ENCODE results near the gene SLC25A44. TPM values are rescaled to one million over a fixed set of nuclear protein-coding genes. Genes with fewer than 3 reads are reported as not detected.
"Not testable (repeated sequence)": the region's sequence is repeated elsewhere in the genome, so short reads cannot be mapped to it uniquely, and the experiment has no call there.

The SLC25A44 gene
- polyA plus RNA-seq, 3 donors: 28.4 to 38.0 (median 29.6) TPM

GRCh38 chr1:156160000-156160742 lies 33.7 kb upstream of the SLC25A44 start:
- DNase-seq: no peak

GRCh38 chr1:156160743-156161171 lies 33.1 kb upstream of the SLC25A44 start:
- DNase-seq: peak; percentile 84

- DNase-seq: no peak
Observed at GRCh38 chr1:156162430-156163037, 31.4 kb upstream of the SLC25A44 start.

GRCh38 chr1:156163712-156164111 lies 30.2 kb upstream of the SLC25A44 start:
- DNase-seq: no peak

GRCh38 chr1:156164125-156164831 lies 29.6 kb upstream of the SLC25A44 start:
- DNase-seq: no peak

- DNase-seq: no peak
Observed at GRCh38 chr1:156165083-156165482, 28.8 kb upstream of the SLC25A44 start.

GRCh38 chr1:156167536-156167935 lies 26.4 kb upstream of the SLC25A44 start:
- no peak for DNase-seq

GRCh38 chr1:156172696-156173470 lies 21.0 kb upstream of the SLC25A44 start:
- no peak for DNase-seq

GRCh38 chr1:156176610-156177210 lies 17.2 kb upstream of the SLC25A44 start:
- no peak for DNase-seq

GRCh38 chr1:156177919-156178654 lies 15.8 kb upstream of the SLC25A44 start:
- no peak for DNase-seq

GRCh38 chr1:156180471-156180870 lies 13.4 kb upstream of the SLC25A44 start:
- DNase-seq: no peak

GRCh38 chr1:156181391-156181924 lies 12.4 kb upstream of the SLC25A44 start:
- DNase-seq: not testable (repeated sequence)

- DNase-seq: not testable (repeated sequence)
Observed at GRCh38 chr1:156182010-156182779, 11.7 kb upstream of the SLC25A44 start.

- not testable (repeated sequence) for DNase-seq
Observed at GRCh38 chr1:156186347-156187177, 7.3 kb upstream of the SLC25A44 start.

GRCh38 chr1:156190265-156190664 lies 3.6 kb upstream of the SLC25A44 start:
- not testable (repeated sequence) for DNase-seq

- no peak for DNase-seq
Observed at GRCh38 chr1:156191292-156191964, 2.5 kb upstream of the SLC25A44 start.

GRCh38 chr1:156193208-156193487 lies 756 bp upstream of the SLC25A44 start:
- DNase-seq: no peak

- no peak for DNase-seq
Observed at GRCh38 chr1:156194300-156194652, 372 bp downstream of the SLC25A44 start.

GRCh38 chr1:156195853-156196252 lies 1.9 kb downstream of the SLC25A44 start:
- DNase-seq: no peak
